ENCODE data around the gene ANK3.

ANK3 gene

DNA sequence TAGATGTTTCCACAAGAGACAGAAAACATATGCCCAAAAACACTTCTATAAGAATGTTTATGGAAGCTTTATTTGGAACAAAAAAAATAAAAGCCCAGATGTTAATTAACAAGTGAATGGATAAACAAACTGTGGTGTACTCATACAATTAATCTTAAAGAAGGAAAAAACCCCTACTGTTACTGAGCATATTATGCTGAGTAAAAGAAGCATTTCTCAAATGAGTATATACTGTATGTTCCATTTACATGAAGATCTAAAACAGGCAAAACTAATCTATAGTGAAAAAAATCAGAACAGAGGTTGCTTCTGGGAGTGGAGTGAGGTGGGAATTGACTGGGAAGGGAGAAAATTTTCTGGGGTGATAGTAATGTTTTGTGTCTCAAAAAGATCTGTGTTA lies 15.5 kb upstream of the ANK3 start:
- TF ChIP-seq, protein P1, sequence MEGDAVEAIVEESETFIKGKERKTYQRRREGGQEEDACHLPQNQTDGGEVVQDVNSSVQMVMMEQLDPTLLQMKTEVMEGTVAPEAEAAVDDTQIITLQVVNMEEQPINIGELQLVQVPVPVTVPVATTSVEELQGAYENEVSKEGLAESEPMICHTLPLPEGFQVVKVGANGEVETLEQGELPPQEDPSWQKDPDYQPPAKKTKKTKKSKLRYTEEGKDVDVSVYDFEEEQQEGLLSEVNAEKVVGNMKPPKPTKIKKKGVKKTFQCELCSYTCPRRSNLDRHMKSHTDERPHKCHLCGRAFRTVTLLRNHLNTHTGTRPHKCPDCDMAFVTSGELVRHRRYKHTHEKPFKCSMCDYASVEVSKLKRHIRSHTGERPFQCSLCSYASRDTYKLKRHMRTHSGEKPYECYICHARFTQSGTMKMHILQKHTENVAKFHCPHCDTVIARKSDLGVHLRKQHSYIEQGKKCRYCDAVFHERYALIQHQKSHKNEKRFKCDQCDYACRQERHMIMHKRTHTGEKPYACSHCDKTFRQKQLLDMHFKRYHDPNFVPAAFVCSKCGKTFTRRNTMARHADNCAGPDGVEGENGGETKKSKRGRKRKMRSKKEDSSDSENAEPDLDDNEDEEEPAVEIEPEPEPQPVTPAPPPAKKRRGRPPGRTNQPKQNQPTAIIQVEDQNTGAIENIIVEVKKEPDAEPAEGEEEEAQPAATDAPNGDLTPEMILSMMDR (IDR thresholded peaks at IDR 0.05; ENCODE audit: control insufficient read depth, insufficient read depth, low read depth, low read length, missing control alignments) = no peak
- no peak overlapping the region for H3K4me3 ChIP-seq (ENCODE audit: control insufficient read depth, low read depth, low read length)
- DNase-seq (ENCODE audit: low read depth) = no peak

DNA sequence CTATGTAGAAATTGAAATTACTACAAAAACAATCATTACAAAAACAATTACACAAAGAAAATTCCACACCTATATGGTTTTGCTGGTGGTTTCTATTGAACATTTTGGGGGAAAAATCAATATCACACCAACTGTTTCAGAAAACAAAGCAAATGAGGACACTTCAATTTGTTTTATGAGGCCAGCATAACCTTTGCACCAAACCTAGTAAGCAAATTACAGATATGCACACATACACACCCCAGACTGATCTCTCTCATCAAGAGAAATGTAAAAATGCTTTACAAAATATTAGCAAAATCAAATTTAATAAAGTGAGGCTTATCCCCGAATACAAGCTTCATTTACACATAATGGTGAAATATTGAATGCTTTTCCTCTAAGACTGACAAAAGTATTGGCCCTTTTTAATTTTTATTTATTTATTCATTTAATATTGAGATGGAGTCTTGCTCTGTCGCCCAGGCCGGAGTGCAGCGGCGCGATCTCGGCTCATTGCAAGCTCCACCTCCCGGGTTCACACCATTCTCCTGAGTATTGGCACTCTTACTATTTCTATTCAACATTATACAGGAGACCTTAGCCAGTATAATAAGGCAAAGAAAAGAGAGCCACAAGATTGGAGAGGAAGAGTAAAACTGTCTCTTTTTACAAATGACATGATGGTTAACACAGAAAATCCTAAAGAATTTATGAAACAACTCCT lies 13.6 kb upstream of the ANK3 start:
- no peak overlapping the region for H3K4me3 ChIP-seq (ENCODE audit: control insufficient read depth, low read depth, low read length)
- DNase-seq (ENCODE audit: low read depth) = no peak
- TF ChIP-seq, protein P1 (IDR thresholded peaks at IDR 0.05; ENCODE audit: control insufficient read depth, insufficient read depth, low read depth, low read length, missing control alignments) = no peak

DNA sequence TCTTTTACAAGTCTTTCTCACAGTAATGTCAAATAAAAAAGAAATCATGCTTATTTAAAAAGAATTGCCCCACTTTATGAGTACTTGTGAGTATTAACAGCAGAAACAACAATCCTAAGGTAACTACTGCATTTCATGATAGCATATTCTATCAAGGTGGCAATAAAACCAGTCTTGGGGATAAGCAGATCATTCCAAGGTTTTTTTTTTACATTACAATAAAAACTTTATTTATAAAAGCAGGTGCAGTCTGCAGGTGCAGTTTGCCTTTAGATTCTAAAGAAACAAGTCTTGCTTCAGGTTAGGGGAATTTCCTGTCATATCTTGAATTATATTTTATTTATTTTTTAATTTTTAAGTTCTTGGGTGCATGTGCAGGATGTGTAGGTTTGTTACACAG lies 10.7 kb upstream of the ANK3 start:
- no peak for DNase-seq (ENCODE audit: low read depth)
- H3K4me3 ChIP-seq (ENCODE audit: control insufficient read depth, low read depth, low read length) = no peak overlapping the region
- TF ChIP-seq, protein P1 (IDR thresholded peaks at IDR 0.05; ENCODE audit: control insufficient read depth, insufficient read depth, low read depth, low read length, missing control alignments) = no peak

DNA sequence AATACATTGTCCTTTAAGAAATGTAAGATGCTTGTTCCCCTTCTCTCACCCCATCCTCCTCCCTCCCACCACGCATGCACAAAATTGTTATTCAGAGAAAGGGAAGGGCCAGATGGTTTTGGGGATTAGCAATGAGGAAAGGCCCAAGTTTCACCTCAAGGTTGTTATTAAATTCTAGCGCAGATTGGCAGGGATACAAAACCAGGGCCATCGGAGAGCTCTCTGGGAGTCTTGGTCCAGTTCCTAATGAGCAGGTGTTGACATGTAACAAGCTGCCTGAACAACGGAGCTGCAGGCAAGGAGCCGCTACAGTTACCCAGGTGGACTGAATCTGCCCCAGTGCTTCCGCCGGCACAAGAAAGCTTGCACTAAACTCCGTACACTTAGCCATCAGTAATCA lies 9.7 kb upstream of the ANK3 start:
- DNase-seq (ENCODE audit: low read depth) = no peak
- H3K4me3 ChIP-seq (ENCODE audit: control insufficient read depth, low read depth, low read length) = no peak overlapping the region
- TF ChIP-seq, protein P1 (IDR thresholded peaks at IDR 0.05; ENCODE audit: control insufficient read depth, insufficient read depth, low read depth, low read length, missing control alignments) = no peak

DNA sequence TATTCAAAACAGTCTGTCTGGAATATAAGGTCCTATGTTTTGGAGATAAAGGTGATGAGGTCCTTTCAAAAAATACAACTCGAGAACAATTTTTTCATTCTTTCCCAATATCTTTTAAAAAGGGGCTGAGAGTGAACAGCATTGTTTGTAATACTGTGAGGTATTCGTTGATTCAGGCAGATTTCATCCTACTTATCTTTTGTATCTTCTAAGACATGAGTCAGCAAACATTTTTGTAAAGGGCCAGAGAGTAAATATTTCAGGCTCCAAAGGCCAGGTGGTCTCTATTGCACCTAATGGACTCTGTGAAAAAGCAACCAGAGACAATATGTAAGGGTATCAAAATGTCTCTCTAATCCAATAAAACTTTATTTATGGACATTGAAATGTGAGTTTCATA lies 8.1 kb upstream of the ANK3 start:
- no peak for DNase-seq (ENCODE audit: low read depth)
- TF ChIP-seq, protein P1 (IDR thresholded peaks at IDR 0.05; ENCODE audit: control insufficient read depth, insufficient read depth, low read depth, low read length, missing control alignments) = no peak
- no peak overlapping the region for H3K4me3 ChIP-seq (ENCODE audit: control insufficient read depth, low read depth, low read length)

DNA sequence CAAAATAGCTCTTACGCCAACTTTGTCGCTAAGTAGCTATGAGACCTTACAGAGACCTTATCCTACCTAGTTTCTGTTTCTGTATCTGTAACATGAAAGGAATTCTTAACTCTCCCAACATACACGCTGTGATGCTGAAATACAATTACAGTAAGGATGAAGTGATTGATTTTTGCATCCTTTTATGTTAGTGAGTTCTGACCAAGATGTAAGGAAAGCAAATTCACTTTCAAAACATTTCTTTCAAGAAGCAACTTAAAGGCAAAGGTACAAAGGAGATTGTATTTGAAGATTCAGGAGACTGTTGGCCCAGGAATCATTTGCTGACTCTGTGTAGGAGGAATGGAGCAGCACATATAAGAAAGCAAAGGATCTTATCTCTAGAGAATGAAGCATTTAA lies 7.1 kb upstream of the ANK3 start:
- no peak for DNase-seq (ENCODE audit: low read depth)

More for the DNA sequence above, 7.1 kb upstream of the ANK3 start:
- TF ChIP-seq, protein P1 (IDR thresholded peaks at IDR 0.05; ENCODE audit: control insufficient read depth, insufficient read depth, low read depth, low read length, missing control alignments) = no peak
- H3K4me3 ChIP-seq (ENCODE audit: control insufficient read depth, low read depth, low read length) = no peak overlapping the region

All from AG09309 (cell line).